Smooth muscle cell (in vitro differentiated cells): ENCODE results near the gene SLC30A2. TPM values are rescaled to one million over a fixed set of nuclear protein-coding genes. Genes with fewer than 3 reads are reported as not detected.
A peak's percentile ranks its signal among the peaks of the same experiment; 100 is the strongest.

Experiments used
- DNase-seq: peaks from one replicate; lab custom pipeline; 2025; ENCODE audit not compliant: unreplicated experiment; lab: John Stamatoyannopoulos, UW
- H2AFZ ChIP-seq: fragments of 200-600 bp; sonication (generic); 2 replicates; pipeline ENCODE4 v1.6.0; 2016; ENCODE audit warnings: antibody characterized with exemption, low read depth, mild to moderate bottlenecking
- H3F3A ChIP-seq: fragments of 200-600 bp; sonication (generic); 2 replicates; pipeline ENCODE4 v1.6.0; 2017; ENCODE audit warnings: antibody characterized with exemption, low read depth
- H3K27ac ChIP-seq: fragments of 200-600 bp; sonication (generic); 2 replicates; pipeline ENCODE4 v1.5.1; 2016; ENCODE audit warnings: low read depth, mild to moderate bottlenecking
- H3K27me3 ChIP-seq: fragments of 200-600 bp; sonication (generic); 2 replicates; pipeline ENCODE4 v1.6.1; 2016; ENCODE audit warnings: low read depth, mild to moderate bottlenecking
- H3K36me3 ChIP-seq: fragments of 200-600 bp; sonication (generic); 2 replicates; pipeline ENCODE4 v1.5.1; 2016; ENCODE audit warnings: low read depth
- H3K4me1 ChIP-seq: fragments of 200-600 bp; sonication (generic); 2 replicates; pipeline ENCODE4 v1.5.1; 2016; ENCODE audit warnings: low read depth
- H3K4me2 ChIP-seq: fragments of 200-600 bp; sonication (generic); 2 replicates; pipeline ENCODE4 v1.6.0; 2016; ENCODE audit warnings: mild to moderate bottlenecking
- H3K4me3 ChIP-seq: fragments of 200-600 bp; sonication (generic); 2 replicates; pipeline ENCODE4 v1.5.1; 2016; ENCODE audit warnings: mild to moderate bottlenecking
- H3K79me2 ChIP-seq: fragments of 200-600 bp; sonication (generic); 2 replicates; pipeline ENCODE4 v1.6.0; 2016; ENCODE audit warnings: low read depth, mild to moderate bottlenecking
- H3K9ac ChIP-seq: fragments of 200-600 bp; sonication (generic); 2 replicates; pipeline ENCODE4 v1.6.0; 2016; ENCODE audit warnings: low read depth
- H3K9me3 ChIP-seq: fragments of 200-600 bp; sonication (generic); replicated peaks from 2 replicates; pipeline ENCODE4 v1.5.1; 2016; ENCODE audit warnings: low read depth
- H4K20me1 ChIP-seq: fragments of 200-600 bp; sonication (generic); 2 replicates; pipeline ENCODE4 v1.6.0; 2016; ENCODE audit warnings: low read depth
- WGBS: methylation state at CpG from one replicate; pipeline ENCODE4 v1.1.7; 2016; ENCODE audit warnings: low lambda C conversion rate; 5-methylcytosine and 5-hydroxymethylcytosine counted together
- polyA plus RNA-seq: library from polyadenylated mRNA; unstranded; fragments of >200 nt; fragmentation: Nextera tagmentation; extraction: Ambion mirVana; gene quantifications from 2 replicates; pipeline ENCODE4 v1.2.1, GENCODE V29; 2016
- total RNA-seq: library from RNA; depleted of rRNA; stranded (reverse); fragments of >200 nt; gene quantifications from 2 replicates; pipeline ENCODE4 v1.2.3, GENCODE V29; 2014
- TF ChIP-seq, protein P1 (sequence below): fragments of 200-600 bp; sonication (generic); IDR thresholded peaks from 2 replicates; pipeline ENCODE4 v1.5.1; 2017; ENCODE audit warnings: borderline replicate concordance, mild to moderate bottlenecking, antibody characterized with exemption; ENCODE audit not compliant: insufficient read depth, poor library complexity, severe bottlenecking

SLC30A2 gene
- total and polyA plus RNA-seq, 2 experiments from 2014 or later = 0.27 to 0.53 TPM

DNA sequence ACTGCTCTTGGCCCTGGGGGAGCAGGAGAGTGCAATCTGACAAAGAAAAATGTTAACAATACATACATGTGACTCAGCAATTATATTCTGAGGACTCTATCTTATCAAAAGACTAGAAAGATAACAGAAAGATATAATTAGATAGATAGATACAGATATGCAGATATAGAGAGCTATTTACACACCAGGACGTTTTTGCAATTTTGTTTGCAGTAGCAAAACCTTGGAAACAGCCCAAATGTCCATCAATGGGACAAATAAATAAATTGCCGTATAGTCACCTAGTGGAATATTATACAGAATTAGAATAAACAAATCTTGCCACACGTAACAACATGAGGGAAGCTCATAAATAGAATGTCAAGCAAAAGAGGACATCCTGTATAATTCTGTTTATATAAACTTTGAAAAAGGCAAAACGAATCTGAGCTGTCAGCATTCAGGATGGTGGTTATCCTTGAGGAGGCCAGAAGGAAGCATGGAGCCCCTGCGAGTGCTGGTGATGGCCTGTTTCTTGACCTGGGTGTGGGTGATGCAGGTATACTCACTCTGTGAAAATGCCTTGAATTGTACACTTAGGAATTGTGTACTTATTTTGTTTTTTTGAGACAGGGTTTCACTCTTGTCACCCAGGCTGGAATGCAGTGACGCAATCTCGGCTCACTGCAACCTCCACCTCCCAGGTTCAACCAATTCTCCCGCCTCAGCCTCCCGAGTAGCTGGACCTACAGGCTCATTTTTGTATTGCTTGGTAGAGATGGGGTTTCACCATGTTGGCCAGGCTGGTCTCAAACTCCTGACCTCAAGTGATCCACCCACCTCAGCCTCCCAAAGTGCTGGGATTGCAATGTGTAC lies 34.3 kb upstream of the SLC30A2 start:
- no peak overlapping the region for H3K4me3 ChIP-seq
- no peaks in the 10 kb centered on the region for H3K79me2 ChIP-seq
- H3K4me1 ChIP-seq = peaks cover 3% of the 10 kb centered on the region
- no peaks in the 10 kb centered on the region for H4K20me1 ChIP-seq
- 79% methylated on average over 9 of the region's 9 CpGs for WGBS
- TF ChIP-seq, protein P1, sequence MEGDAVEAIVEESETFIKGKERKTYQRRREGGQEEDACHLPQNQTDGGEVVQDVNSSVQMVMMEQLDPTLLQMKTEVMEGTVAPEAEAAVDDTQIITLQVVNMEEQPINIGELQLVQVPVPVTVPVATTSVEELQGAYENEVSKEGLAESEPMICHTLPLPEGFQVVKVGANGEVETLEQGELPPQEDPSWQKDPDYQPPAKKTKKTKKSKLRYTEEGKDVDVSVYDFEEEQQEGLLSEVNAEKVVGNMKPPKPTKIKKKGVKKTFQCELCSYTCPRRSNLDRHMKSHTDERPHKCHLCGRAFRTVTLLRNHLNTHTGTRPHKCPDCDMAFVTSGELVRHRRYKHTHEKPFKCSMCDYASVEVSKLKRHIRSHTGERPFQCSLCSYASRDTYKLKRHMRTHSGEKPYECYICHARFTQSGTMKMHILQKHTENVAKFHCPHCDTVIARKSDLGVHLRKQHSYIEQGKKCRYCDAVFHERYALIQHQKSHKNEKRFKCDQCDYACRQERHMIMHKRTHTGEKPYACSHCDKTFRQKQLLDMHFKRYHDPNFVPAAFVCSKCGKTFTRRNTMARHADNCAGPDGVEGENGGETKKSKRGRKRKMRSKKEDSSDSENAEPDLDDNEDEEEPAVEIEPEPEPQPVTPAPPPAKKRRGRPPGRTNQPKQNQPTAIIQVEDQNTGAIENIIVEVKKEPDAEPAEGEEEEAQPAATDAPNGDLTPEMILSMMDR = no peak
- no peak overlapping the region for H2AFZ ChIP-seq
- H3K27ac ChIP-seq = no peak overlapping the region
- no peaks in the 10 kb centered on the region for H3K9me3 ChIP-seq
- DNase-seq = no peak
- H3K4me2 ChIP-seq = no peak overlapping the region
- H3K36me3 ChIP-seq = no peaks in the 10 kb centered on the region
- no peaks in the 10 kb centered on the region for H3K27me3 ChIP-seq
- H3F3A ChIP-seq = no peaks in the 10 kb centered on the region
- H3K9ac ChIP-seq = no peak overlapping the region

DNA sequence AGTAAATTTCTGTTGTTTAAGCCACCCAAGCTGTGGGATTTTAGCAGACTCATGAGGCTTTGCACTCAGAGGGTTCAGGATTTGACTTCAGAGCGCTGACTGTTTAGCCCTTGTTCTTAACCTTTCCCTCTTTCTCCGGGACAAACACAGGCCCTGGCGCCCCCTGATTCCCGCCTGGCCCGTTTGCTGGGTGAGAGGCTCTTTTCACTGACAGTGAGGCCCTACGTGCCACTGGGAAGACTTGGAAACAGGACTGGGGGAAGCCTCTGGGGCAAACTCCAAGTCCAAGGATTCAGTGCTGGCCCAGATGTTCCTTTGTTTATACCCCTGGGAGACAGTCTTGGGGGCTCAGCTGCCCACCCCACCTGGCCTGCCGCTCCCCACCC lies 33.3 kb upstream of the SLC30A2 start:
- H3F3A ChIP-seq = no peaks in the 10 kb centered on the region
- peaks cover 3% of the 10 kb centered on the region for H3K4me1 ChIP-seq
- no peaks in the 10 kb centered on the region for H3K79me2 ChIP-seq
- DNase-seq = no peak
- H3K36me3 ChIP-seq = no peaks in the 10 kb centered on the region
- 57% methylated on average over 7 of the region's 7 CpGs for WGBS
- H3K9ac ChIP-seq = no peak overlapping the region
- H3K9me3 ChIP-seq = no peaks in the 10 kb centered on the region
- H2AFZ ChIP-seq = peak overlapping the region; percentile 65
- no peaks in the 10 kb centered on the region for H3K27me3 ChIP-seq
- H3K4me3 ChIP-seq = no peak overlapping the region
- no peak overlapping the region for H3K4me2 ChIP-seq
- TF ChIP-seq, protein P1 = no peak
- peak overlapping the region; percentile 12 for H3K27ac ChIP-seq
- H4K20me1 ChIP-seq = no peaks in the 10 kb centered on the region

DNA sequence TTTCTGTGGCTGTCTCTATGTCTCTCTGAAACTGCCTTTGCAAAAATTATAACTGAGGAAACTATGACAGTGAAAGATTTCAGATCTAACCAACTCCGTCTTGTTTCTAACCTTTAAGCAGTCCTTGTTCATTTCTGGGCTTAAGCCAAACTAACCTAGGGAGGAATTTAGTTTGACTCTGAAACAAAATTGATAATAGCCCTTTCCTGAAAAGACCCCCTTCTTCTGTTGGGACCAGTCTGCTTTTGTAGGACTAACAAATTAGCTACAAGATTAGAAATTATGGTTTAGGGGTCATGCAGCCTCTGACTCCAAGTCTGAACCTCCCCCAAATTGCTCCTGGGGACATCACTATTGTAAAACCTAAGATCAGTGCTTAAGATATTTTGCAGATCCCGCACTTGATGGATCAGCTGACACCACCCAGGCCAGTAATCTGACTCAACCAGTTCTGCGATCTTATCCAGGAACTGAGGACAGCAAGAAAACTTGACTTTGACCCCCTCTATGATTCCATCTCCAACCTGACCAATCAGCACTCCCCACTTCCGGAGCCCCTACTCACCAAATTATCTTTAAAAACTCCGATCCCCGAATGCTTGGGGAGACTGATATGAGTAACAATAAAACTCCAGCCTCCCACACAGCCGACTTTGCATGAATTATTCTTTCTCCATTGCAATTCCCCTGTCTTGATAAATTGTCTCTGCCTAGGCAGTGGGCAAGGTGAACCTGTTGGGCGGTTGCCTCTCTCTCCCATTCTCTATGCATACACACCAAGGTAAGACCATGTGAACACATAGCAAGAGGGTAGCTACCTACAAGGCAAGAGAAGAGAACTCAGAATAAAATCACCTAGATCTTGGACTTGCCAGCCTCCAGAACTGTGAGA lies 32.6 kb upstream of the SLC30A2 start:
- TF ChIP-seq, protein P1 = no peak
- H3K9me3 ChIP-seq = no peaks in the 10 kb centered on the region
- H3K79me2 ChIP-seq = no peaks in the 10 kb centered on the region
- no peak overlapping the region for H3K9ac ChIP-seq
- no peaks in the 10 kb centered on the region for H3K27me3 ChIP-seq
- H2AFZ ChIP-seq = peak overlapping the region; percentile 65
- DNase-seq = no peak
- H3K36me3 ChIP-seq = no peaks in the 10 kb centered on the region
- no peak overlapping the region for H3K4me3 ChIP-seq
- peak overlapping the region; percentile 12 for H3K27ac ChIP-seq
- no peaks in the 10 kb centered on the region for H3F3A ChIP-seq
- peaks cover 3% of the 10 kb centered on the region for H3K4me1 ChIP-seq
- 57% methylated on average over 8 of the region's 8 CpGs for WGBS
- no peak overlapping the region for H3K4me2 ChIP-seq
- no peaks in the 10 kb centered on the region for H4K20me1 ChIP-seq
